GM18951 (cell line): ENCODE results near the gene PTCRA.
"Not testable (repeated sequence)": the region's sequence is repeated elsewhere in the genome, so short reads cannot be mapped to it uniquely, and the experiment has no call there.

Experiments used
- POLR2A ChIP-seq: IDR thresholded peaks from 4 replicates; pipeline ENCODE4 v1.6.1; 2011; ENCODE audit warnings: mild to moderate bottlenecking; ENCODE audit not compliant: insufficient read length, insufficient read depth; ENCODE audit errors: extremely low read depth
- in situ Hi-C: fragments of 300-500 bp; cut with MboI; formaldehyde crosslinking; loops from one replicate; pipeline ENCODE4 v1.12.0; 2022; ENCODE audit warnings: low sequenced_read_pairs, mixed read lengths, inconsistent platforms; ENCODE audit not compliant: unreplicated experiment

The PTCRA gene

DNA sequence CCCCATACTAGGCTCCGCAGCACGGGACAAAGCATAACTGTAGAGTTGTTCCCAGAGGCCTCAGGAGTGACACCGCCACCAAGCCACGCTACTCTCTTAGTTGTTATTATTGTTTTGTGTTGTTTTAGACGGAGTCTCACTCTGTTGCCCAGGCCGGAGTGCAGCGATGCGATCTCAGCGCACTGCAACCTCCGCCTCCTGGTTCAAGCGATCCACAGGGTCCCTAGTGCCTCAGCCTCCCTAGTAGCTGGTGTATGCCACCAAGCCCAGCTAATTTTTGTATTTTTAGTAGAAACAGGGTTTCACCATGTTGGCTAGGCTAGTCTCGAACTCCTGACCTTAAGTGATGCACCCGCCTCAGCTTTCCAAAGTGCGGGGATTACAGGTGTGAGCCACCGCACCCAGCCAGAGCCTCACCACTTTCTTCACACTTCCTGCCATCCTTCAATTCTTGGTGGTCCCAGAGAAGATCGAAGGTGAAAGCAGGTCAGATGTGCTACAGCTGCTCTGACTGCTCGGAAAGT, 24.6 kb upstream of the PTCRA start:
- TF ChIP-seq POLR2A = no peak
- in situ Hi-C loops = no loop called here

DNA sequence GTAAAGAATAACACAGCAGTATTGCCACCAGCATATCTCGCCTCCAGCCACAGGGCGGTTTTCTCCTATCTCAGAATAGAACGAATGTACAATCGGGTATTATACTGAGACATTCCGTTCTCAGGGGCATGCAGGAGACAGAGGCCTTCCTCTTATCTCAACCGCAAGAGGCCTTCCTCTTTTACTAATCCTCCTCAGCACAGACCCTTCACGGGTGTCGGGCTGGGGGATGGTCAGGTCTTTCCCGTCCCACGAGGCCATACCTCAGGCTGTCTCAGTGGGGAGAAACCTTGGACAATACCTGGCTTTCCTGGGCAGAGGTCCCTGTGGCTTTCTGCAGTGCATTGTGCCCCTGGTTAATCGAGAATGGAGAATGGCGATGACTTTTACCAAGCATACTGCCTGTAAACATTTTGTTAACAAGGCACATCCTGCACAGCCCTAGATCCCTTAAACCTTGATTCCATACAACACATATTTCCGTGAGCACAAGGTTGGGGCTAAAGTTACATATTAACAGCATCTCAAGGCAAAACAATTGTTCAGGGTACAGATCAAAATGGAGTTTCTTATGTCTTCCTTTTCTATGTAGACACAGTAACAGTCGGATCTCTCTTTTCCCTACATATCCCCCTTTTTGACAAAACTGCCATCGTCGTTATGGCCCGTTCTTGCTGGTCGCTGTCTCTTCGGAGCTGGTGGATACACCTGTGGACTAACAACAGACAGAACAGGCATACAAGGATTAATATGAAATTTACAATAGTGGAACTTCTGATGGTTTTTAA, 21.6 kb upstream of the PTCRA start:
- in situ Hi-C loops = not testable (repeated sequence)

DNA sequence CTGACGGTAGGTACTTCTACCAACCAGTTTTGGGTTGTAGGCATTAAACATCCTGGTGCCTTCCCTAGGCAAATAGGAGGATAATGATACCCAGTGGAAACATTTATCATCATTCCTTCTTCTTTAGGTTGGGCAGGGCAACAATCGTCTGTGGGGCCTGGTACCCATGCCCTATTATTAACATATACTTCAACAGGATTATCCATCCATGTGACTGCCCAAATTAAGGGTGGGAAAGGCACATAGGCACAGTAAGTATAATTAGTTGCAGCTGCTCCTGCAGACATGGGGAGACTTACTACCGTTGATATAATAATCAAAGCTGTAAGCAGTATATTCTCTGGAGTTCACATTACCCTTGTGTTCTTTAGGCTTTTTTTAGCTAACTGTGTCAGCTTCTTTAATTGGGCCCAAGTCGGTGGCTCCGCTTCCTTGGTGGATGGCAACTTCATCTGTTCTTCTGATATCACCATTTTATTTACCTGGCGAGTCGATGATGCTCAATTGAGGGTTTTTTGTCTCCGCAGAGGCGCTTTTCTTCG, 19.6 kb upstream of the PTCRA start:
- TF ChIP-seq POLR2A = no peak
- in situ Hi-C loops = no loop called here

DNA sequence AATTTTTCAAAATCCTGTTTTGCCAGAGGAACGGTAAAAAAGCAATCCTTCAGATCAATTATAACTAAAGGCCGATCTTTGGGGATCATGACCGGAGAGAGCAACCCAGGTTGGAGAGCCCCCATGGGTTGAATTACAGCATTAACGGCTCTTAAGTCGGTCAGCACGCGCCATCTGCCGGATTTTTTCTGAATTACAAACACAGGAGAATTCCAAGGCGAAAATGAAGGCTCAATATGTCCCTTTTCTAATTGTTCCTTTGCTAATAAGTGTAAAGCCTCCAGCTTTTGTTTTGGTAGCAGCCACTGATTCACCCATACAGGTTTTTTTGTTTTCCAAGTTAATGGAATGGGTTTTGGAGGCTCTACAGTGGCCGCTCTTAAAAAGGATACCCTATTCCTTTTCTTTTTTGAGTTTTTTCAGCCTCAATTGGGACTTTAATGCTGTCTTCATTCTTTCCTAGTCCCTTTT, 16.9 kb upstream of the PTCRA start:
- in situ Hi-C loops = no loop called here
- no peak for TF ChIP-seq POLR2A

DNA sequence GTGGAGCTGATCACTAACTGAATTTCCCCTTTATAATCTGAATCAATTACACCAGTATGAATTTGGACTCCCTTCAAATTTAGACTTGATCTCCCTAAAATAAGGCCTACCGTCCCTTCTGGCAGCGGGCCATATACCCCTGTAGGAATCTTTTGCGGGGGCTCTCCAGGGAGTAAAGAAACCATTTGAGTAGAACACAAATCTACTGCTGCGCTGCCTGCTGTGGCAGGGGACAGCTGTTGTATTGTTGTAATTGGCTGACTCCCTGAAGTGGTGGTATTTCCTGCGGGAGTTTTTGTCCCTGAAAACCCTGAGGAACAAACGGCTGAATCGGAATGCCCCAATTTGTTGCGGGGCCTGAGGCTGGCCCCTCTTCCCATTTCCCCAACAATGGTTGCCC, 16.0 kb upstream of the PTCRA start:
- TF ChIP-seq POLR2A = no peak
- in situ Hi-C loops = loop anchor here (10.0 kb wide), 1 partner anchor 245 kb away; no protein-coding TSS in a partner anchor

DNA sequence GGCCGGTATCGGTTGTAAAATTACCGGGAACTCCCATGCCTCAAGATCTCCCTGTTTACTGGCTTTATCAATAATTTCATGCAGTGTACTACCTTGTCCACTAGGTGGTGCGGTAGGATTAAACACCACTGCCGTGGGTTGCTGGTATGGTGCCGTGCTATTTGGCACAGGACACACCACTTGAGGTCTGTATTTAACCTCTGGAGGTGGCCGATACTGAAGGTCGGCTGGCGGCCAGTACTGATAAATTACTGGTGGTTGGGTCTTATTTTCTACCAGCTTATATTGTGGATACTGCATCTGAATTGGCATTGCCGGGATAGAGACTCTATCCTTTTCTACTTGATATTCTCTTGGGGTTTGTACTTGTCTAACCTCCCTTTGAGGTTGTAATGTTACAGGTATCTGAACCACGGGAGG, 14.3 kb upstream of the PTCRA start:
- in situ Hi-C loops = loop anchor here (10.0 kb wide), 1 partner anchor 243 kb away; no protein-coding TSS in a partner anchor
- TF ChIP-seq POLR2A = no peak

DNA sequence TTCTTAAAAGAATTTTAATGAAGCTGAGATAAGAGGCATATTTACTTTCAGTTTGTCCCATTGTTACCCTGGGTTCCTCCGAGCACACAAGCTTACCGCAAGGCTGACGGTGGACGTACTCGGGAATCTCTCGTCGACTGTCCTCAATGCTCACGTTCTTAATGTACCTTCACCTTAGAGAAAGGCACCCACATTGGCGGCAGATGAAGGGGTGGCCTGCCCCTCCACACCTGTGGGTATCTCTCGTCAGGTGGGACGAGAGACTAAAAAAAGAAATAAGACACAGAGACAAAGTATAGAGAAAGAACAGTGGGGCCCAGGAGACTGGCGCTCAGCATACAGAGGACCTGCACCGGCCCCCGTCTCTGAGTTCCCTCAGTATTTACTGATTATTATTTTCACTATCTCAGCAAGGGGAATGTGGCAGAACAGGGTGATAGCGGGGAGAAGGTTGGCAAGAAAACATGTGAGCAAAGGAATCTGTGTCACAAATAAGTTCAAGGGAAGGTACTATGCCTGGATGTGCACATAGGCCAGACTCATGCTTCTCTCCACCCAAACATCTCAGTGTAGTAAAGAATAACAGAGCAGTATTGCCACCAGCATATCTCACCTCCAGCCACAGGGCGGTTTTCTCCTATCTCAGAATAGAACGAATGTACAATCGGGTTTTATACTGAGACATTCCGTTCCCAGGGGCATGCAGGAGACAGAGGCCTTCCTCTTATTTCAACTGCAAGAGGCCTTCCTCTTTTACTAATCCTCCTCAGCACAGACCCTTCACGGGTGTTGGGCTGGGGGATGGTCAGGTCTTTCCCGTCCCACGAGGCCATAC, 13.2 kb upstream of the PTCRA start:
- in situ Hi-C loops = loop anchor here (10.0 kb wide), 1 partner anchor 242 kb away; no protein-coding TSS in a partner anchor

DNA sequence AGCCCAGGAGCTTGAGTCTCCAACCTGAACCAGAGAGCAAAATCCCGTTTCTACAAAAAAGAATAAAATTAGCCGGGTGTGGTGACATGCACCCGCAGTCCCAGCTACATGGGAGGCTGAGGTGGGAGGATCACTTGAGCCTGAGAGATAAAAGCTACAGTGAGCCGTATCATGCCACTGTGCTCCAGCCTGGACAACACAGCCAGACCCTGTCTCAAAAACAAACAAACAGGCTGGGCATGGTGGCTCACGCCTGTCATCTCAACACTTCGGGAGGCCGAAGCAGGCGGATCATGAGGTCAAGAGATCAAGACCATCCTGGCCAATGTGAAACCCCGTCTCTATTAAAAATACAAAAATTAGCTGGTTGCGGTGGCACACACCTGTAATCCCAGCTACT, 11.4 kb upstream of the PTCRA start:
- no peak for TF ChIP-seq POLR2A
- in situ Hi-C loops = loop anchor here (10.0 kb wide), 1 partner anchor 240 kb away; no protein-coding TSS in a partner anchor

DNA sequence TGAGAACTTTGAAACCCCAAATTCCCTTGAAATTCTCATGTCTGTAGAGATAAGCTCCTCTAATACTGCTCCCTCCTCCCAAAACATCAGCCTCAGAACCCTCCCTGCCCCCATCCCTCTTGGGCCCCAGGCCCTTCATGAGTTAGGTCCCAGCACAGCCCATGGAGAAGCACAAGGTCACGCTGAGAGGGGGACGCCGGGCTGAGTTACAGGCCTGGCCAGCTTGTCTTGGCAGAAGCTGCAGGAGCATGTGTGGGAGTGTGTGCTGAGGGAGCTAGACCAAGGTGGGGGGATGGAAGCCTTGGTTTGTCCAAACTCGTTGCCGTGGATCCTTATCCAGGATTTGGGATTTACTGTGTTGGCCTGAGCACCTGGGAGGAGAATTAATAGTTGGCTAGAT, 8.5 kb upstream of the PTCRA start:
- in situ Hi-C loops = loop anchor here (10.0 kb wide), 1 partner anchor 237 kb away; no protein-coding TSS in a partner anchor
- TF ChIP-seq POLR2A = no peak

DNA sequence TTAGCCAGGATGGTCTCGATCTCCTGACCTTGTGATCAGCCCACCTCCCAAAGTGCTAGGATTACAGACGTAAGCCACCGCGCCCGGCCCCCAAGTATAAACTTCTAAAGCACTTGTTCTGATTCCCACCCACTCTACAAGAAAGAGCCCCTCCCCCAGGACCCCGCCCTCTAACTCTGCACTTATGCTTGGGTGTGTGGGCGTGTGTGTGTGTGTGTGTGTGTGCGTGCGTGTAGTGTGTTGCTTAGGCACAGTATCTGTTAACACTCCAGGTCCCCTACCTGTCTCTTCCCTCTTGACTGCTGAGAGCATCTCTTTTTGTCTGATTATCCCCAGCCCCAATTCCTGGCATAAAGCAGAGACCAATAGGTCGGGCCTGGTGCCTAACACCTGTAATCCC, 6.0 kb upstream of the PTCRA start:
- in situ Hi-C loops = loop anchor here (10.0 kb wide), 1 partner anchor 235 kb away; no protein-coding TSS in a partner anchor
- no peak for TF ChIP-seq POLR2A

DNA sequence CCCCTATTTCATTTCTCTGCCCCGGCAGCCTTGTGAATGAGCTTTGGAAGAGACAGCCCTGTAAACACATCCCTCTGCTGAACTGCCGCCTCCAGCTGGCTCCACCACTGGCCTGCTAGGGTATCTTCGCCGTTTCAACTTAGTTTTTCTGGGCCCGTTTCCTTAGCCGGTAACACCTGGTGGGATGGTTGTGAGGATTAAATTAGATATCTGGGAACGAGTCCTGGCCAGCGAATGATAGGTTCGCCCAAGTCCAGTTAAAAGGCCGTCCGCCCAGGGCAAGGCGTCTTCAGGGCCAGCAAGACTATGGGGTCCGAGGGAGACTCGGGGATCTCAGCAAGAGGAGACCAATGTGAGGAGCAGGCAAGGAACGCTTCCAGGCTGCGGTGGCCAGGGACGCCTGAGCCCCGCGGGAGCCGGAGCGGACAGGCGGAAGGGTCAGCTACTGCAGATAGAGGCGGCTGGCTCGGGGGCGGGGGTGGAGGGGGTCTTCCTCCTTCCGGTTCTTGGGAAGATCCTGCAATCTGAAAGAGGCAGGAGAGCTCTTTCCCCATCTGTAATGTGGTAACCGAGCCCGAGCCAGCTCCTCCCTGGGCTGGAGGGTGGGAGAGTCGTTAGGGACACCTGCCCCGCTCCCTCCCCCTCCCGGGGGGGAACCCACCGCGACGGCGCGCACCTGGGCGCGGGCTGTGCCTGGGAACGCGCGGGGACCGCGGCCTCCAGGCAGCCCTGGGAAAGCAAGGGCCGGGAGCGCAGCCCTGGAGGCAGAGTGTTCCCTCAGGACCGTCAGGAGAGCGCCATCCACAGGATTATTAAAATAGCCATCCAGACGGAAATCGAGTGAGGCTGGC, 4.5 kb upstream of the PTCRA start:
- TF ChIP-seq POLR2A = no peak
- in situ Hi-C loops = no loop called here

DNA sequence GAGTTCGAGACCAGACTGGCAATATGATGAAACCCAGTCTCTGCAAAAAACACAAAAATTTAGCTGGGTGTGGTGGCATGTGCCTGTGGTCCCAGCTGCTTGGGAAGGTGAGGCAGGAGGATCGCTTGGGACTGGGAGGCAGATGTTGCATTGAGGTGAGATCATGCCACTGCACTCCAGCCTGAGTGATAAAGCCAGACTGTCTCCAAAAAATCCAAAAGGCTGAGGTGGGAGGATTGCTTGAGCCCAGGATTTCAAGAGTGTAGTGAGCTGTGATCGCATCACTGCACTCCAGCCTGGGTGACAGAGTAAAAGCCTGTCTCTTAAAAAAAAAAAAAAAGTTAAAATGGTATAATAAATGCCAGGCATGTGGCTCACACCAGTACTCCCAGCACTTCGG, 1.3 kb upstream of the PTCRA start:
- no peak for TF ChIP-seq POLR2A
- in situ Hi-C loops = no loop called here
